GM21825 (cell line): ENCODE data around the gene ARID1B.

Source experiments
- ATAC-seq: cut with Tn5 transposase; IDR thresholded peaks from one replicate; pipeline ENCODE4 v1.9.1; 2021; ENCODE audit warnings: mild to moderate bottlenecking, moderate library complexity; ENCODE audit not compliant: unreplicated experiment

The ARID1B gene

GRCh38 chr6:157194643-157195042 is 417.5 kb downstream of the ARID1B start:
- no peak for ATAC-seq

GRCh38 chr6:157196391-157196790 is 419.2 kb downstream of the ARID1B start:
- no peak for ATAC-seq

GRCh38 chr6:157198425-157199279 is 421.5 kb downstream of the ARID1B start:
- no peak for ATAC-seq

GRCh38 chr6:157200117-157200516 is 422.9 kb downstream of the ARID1B start:
- no peak for ATAC-seq

GRCh38 chr6:157200611-157201010 is 423.4 kb downstream of the ARID1B start:
- no peak for ATAC-seq

- no peak for ATAC-seq
Observed at GRCh38 chr6:157201083-157201482, 423.9 kb downstream of the ARID1B start.

- ATAC-seq = peak; percentile 95
Observed at GRCh38 chr6:157203312-157203744, 426.1 kb downstream of the ARID1B start.

GRCh38 chr6:157203764-157204163 is 426.6 kb downstream of the ARID1B start:
- no peak for ATAC-seq

GRCh38 chr6:157205473-157206358 is 428.5 kb downstream of the ARID1B start:
- ATAC-seq = no peak

- ATAC-seq = no peak
Observed at GRCh38 chr6:157206359-157206815, 429.2 kb downstream of the ARID1B start.

GRCh38 chr6:157207521-157208076 is 430.4 kb downstream of the ARID1B start:
- no peak for ATAC-seq

GRCh38 chr6:157209865-157210530 is 432.8 kb downstream of the ARID1B start:
- no peak for ATAC-seq

- ATAC-seq = no peak
Observed at GRCh38 chr6:157210954-157211353, 433.8 kb downstream of the ARID1B start.

- ATAC-seq = no peak
Observed at GRCh38 chr6:157211603-157212455, 434.7 kb downstream of the ARID1B start.

GRCh38 chr6:157213426-157213825 is 436.2 kb downstream of the ARID1B start:
- no peak for ATAC-seq

GRCh38 chr6:157213907-157214565 is 436.9 kb downstream of the ARID1B start:
- no peak for ATAC-seq

GRCh38 chr6:157215717-157216116 is 438.5 kb downstream of the ARID1B start:
- no peak for ATAC-seq

GRCh38 chr6:157216570-157216969 is 439.4 kb downstream of the ARID1B start:
- ATAC-seq = no peak

GRCh38 chr6:157217198-157217893 is 440.2 kb downstream of the ARID1B start:
- ATAC-seq = no peak
